OCI-LY3 (cell line): Measurements from ENCODE around the gene MATK.
"Not testable (repeated sequence)": the region's sequence is repeated elsewhere in the genome, so short reads cannot be mapped to it uniquely, and the experiment has no call there.

ENCODE experiments used
- H2AFZ ChIP-seq: fragments of 200-600, 300-600 bp; shearing (Covaris generic); 2 replicates; pipeline ENCODE4 v1.6.0; 2014; ENCODE audit warnings: antibody characterized with exemption, low read depth, low read length
- H3K27ac ChIP-seq: fragments of 200-600, 300-600 bp; sonication (generic); 2 replicates; pipeline ENCODE4 v1.5.1; 2014; ENCODE audit warnings: mild to moderate bottlenecking, low read length, moderate library complexity, mixed read lengths
- H3K27me3 ChIP-seq: fragments of 200-600, 300-600 bp; sonication (generic); 2 replicates; pipeline ENCODE4 v1.6.1; 2014; ENCODE audit warnings: low read depth, low read length, mixed read lengths
- H3K36me3 ChIP-seq: fragments of 200-600, 300-600 bp; sonication (generic); replicated peaks from 2 replicates; pipeline ENCODE3; 2014; ENCODE audit warnings: low read depth, low read length, mixed read lengths
- H3K4me1 ChIP-seq: fragments of 300-600, 200-600 bp; sonication (generic); 2 replicates; pipeline ENCODE4 v1.6.1; 2014; ENCODE audit warnings: low read length, mixed read lengths
- H3K4me2 ChIP-seq: fragments of 200-600, 300-600 bp; sonication (generic); 2 replicates; pipeline ENCODE4 v1.6.1; 2014; ENCODE audit warnings: low read length, mixed read lengths
- H3K4me3 ChIP-seq: fragments of 300-600, 200-600 bp; sonication (generic); 2 replicates; pipeline ENCODE4 v1.5.1; 2014; ENCODE audit warnings: antibody characterized with exemption, mild to moderate bottlenecking, low read length, moderate library complexity
- H3K79me2 ChIP-seq: fragments of 300-600, 200-600 bp; shearing (Covaris generic); 2 replicates; pipeline ENCODE4 v1.6.1; 2014; ENCODE audit warnings: mild to moderate bottlenecking, low read length, mixed read lengths
- H3K9ac ChIP-seq: fragments of 300-600, 200-600 bp; shearing (Covaris generic); 2 replicates; pipeline ENCODE4 v1.6.0; 2014; ENCODE audit warnings: mild to moderate bottlenecking, low read length, moderate library complexity
- H3K9me3 ChIP-seq: fragments of 200-600, 300-600 bp; shearing (Covaris generic); 2 replicates; pipeline ENCODE4 v1.6.1; 2014; ENCODE audit warnings: low read length, mixed read lengths; ENCODE audit not compliant: insufficient read depth
- H4K20me1 ChIP-seq: fragments of 200-600, 300-600 bp; sonication (generic); 2 replicates; pipeline ENCODE4 v1.6.1; 2016; ENCODE audit warnings: low read length, mixed read lengths; ENCODE audit not compliant: insufficient read depth
- CTCF ChIP-seq: fragments of 200-600, 300-600 bp; sonication (generic); IDR thresholded peaks from 2 replicates; pipeline ENCODE4 v1.5.1; 2014; ENCODE audit warnings: antibody characterized with exemption, low read length, low read depth
- EZH2phosphoT487 ChIP-seq: fragments of 200-600 bp; shearing (Covaris generic); IDR thresholded peaks from 2 replicates; pipeline ENCODE4 v1.6.1; 2018; ENCODE audit warnings: antibody characterized with exemption, mixed run types, low read depth

MATK gene

GRCh38 chr19:3818918-3819317 is 32.7 kb upstream of the MATK start:
- TF ChIP-seq EZH2phosphoT487 (no peak), CTCF (no peak)
- Histone ChIP-seq H3K4me3 (no peak overlapping the region), H4K20me1 (no peaks in the 10 kb centered on the region), H3K9ac (no peak overlapping the region), H2AFZ (no peak overlapping the region), H3K27me3 (no peaks in the 10 kb centered on the region), H3K4me2 (no peak overlapping the region), H3K27ac (no peak overlapping the region), H3K4me1 (no peaks in the 10 kb centered on the region), H3K9me3 (no peaks in the 10 kb centered on the region), H3K36me3 (no peaks in the 10 kb centered on the region), H3K79me2 (no peaks in the 10 kb centered on the region)

- Histone ChIP-seq H3K36me3 (no peaks in the 10 kb centered on the region), H4K20me1 (no peaks in the 10 kb centered on the region), H3K9ac (no peak overlapping the region), H3K4me1 (no peaks in the 10 kb centered on the region), H3K79me2 (no peaks in the 10 kb centered on the region), H3K27me3 (no peaks in the 10 kb centered on the region; the same call in 1 of the 2 replicates), H3K9me3 (no peaks in the 10 kb centered on the region), H2AFZ (no peak overlapping the region), H3K4me2 (no peak overlapping the region), H3K4me3 (no peak overlapping the region), H3K27ac (no peak overlapping the region)
- TF ChIP-seq EZH2phosphoT487: no peak
- TF ChIP-seq CTCF: no peak
These were observed 32.3 kb upstream of the MATK start for GRCh38 chr19:3818466-3818865.

GRCh38 chr19:3817761-3818160 is 31.6 kb upstream of the MATK start:
- Histone ChIP-seq H3K4me3 (no peak overlapping the region), H3K9me3 (no peaks in the 10 kb centered on the region), H3K4me1 (no peaks in the 10 kb centered on the region), H3K36me3 (no peaks in the 10 kb centered on the region), H2AFZ (no peak overlapping the region), H4K20me1 (no peaks in the 10 kb centered on the region), H3K27ac (no peak overlapping the region), H3K79me2 (no peaks in the 10 kb centered on the region), H3K4me2 (no peak overlapping the region), H3K9ac (no peak overlapping the region), H3K27me3 (no peaks in the 10 kb centered on the region; the same call in 1 of the 2 replicates)
- TF ChIP-seq EZH2phosphoT487 (no peak), CTCF (no peak)

GRCh38 chr19:3816566-3817218 is 30.5 kb upstream of the MATK start:
- Histone ChIP-seq H3K4me1 (no peaks in the 10 kb centered on the region), H3K4me2 (no peak overlapping the region)

GRCh38 chr19:3816148-3816547 is 30.0 kb upstream of the MATK start:
- H3K4me2 ChIP-seq, H3K27me3 ChIP-seq: not testable (repeated sequence)

More at GRCh38 chr19:3816566-3817218, 30.5 kb upstream of the MATK start:
- no peaks in the 10 kb centered on the region for H3K9me3 ChIP-seq
- no peaks in the 10 kb centered on the region for H3K79me2 ChIP-seq
- no peak overlapping the region for H3K9ac ChIP-seq
- H3K27ac ChIP-seq: no peak overlapping the region
- H3K4me3 ChIP-seq: no peak overlapping the region
- no peaks in the 10 kb centered on the region for H4K20me1 ChIP-seq
- no peaks in the 10 kb centered on the region for H3K36me3 ChIP-seq
- TF ChIP-seq EZH2phosphoT487: no peak
- no peak for TF ChIP-seq CTCF
- H3K27me3 ChIP-seq: no peaks in the 10 kb centered on the region; the same call in 1 of the 2 replicates
- no peak overlapping the region for H2AFZ ChIP-seq

More at GRCh38 chr19:3816148-3816547, 30.0 kb upstream of the MATK start:
- not testable (repeated sequence) for H4K20me1 ChIP-seq, H3K4me3 ChIP-seq, H3K27ac ChIP-seq, H3K79me2 ChIP-seq, H3K9ac ChIP-seq, H3K36me3 ChIP-seq, H2AFZ ChIP-seq, H3K4me1 ChIP-seq, H3K9me3 ChIP-seq
